Esophagus (tissue), 2 donors: Measurements from ENCODE around the gene FAM13A. TPM values are rescaled to one million over a fixed set of nuclear protein-coding genes. Genes with fewer than 3 reads are reported as not detected.

Source experiments
- H3K27ac ChIP-seq, 2 donors: one replicate each; pipeline ENCODE4 v1.5.1; 2013; ENCODE audit warnings: low read depth in 2 of 2, mild to moderate bottlenecking in 2 of 2, inconsistent platforms in 1 of 2, low read length in 1 of 2, moderate library complexity in 1 of 2
- H3K27me3 ChIP-seq, 2 donors: one replicate each; pipeline ENCODE4 v1.6.1; 2013; ENCODE audit warnings: low read length in 2 of 2, control low read depth in 1 of 2, mild to moderate bottlenecking in 1 of 2; ENCODE audit not compliant: insufficient read depth in 2 of 2, control insufficient read depth in 1 of 2
- H3K36me3 ChIP-seq, 2 donors: one replicate each; pipeline ENCODE4 v1.6.1; 2013; ENCODE audit warnings: low read length in 1 of 2; ENCODE audit not compliant: control insufficient read depth in 2 of 2, insufficient read depth in 2 of 2
- H3K4me1 ChIP-seq, 2 donors: one replicate each; pipeline ENCODE4 v1.6.1; 2013; ENCODE audit warnings: low read length in 1 of 2; ENCODE audit not compliant: control insufficient read depth in 2 of 2, insufficient read depth in 2 of 2
- H3K4me3 ChIP-seq, 2 donors: one replicate each; pipeline ENCODE4 v1.5.1; 2013; ENCODE audit warnings: low read length in 2 of 2, mild to moderate bottlenecking in 2 of 2, low read depth in 1 of 2, moderate library complexity in 1 of 2
- H3K9me3 ChIP-seq, 2 donors: one replicate each; pipeline ENCODE4 v1.6.1; 2013; ENCODE audit warnings: mild to moderate bottlenecking in 2 of 2, low read depth in 1 of 2, low read length in 1 of 2, moderate library complexity in 1 of 2; ENCODE audit not compliant: control insufficient read depth in 2 of 2, insufficient read depth in 1 of 2
- WGBS, 2 donors: extraction: QIAGEN DNeasy Blood & Tissue Kit; methylation state at CpG; one replicate each; pipeline ENCODE4 v1.1.7; 2013; 5-methylcytosine and 5-hydroxymethylcytosine counted together
- polyA plus RNA-seq, 2 donors: library from polyadenylated mRNA; stranded (reverse); fragments of 200-250 nt; gene quantifications; one replicate each; pipeline ENCODE4 v1.2.3, GENCODE V29; 2013
- donor health status: healthy with polysubstance abuse.
- donor health status: Bipolar disorder and iron deficiency.

FAM13A gene
- polyA plus RNA-seq, 2 donors = 2.5 to 2.7 TPM

DNA sequence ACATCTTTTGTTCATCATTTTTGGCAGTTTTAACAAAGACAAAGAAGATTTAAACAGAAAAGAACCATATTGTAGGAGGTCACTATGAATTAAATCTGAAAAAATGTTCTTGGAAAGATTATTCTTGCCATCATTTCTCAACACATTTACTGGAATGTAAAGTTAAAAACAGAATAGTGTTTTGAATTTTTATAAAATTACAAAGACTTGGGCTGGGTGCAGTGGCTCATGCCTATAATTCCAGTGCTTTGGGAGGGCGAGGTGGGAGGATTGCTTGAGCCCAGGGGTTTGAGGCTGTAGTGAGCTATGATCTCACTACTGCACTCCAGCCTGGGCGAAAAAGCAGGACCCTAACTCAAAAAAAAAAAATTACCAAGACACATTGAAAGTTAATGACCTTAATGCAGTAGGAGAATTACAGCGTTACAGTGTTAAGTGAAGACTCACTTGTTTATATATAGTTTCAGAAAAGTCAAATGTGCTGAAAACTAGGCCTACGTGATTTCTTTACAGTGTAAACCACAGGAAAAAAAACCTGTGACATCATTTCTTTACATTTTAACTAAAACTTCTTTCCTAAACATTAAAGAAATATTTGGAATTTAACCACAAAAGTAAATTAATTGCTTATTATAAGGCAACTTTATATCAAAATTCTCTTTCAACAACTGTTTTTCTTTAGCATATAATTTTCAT lies 7.9 kb downstream of the FAM13A start:
- Histone ChIP-seq H3K4me3 (no peak overlapping the region), H3K27ac (no peak overlapping the region), H3K9me3 (no peaks in the 10 kb centered on the region), H3K4me1 (no peaks in the 10 kb centered on the region), H3K36me3 (no peaks in the 10 kb centered on the region), H3K27me3 (no peaks in the 10 kb centered on the region)
- 79 to 80% methylated on average over 4 of the region's 4 CpGs for WGBS, 2 donors

DNA sequence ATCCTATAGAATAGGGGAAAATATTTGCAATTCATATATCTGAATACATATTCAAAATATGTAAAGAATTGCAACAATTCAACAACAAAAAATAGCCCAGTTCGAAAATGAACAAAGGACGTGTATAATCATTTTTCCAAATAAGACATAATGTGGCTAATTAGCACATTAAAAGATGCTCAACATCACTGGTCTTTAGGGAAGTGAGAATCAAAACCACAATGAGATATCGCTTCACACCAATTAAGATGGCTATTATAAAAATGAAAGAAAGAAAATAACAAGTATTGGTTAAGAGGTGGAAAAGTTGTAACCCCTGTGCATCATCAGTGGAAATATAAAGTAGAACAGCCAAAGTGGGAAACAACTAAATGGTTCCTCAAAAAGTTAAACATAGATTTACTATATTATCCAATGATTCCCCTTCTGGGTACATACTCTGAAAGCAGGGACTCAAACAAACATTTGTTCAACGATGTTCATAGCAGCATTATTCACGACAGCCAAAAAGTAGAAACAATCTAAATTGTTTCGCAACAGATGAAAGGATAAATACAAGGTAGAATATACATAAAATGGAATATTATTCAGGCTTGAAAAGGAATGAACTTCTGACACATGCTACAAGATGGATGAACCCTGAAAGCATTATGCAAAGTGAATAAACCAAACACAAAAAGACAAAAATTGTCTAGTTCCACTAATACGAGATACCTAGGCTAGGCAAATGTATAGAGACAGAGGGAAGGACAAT lies 12.7 kb downstream of the FAM13A start:
- no peaks in the 10 kb centered on the region for H3K9me3 ChIP-seq
- 92 to 94% methylated on average over 7 of the region's 7 CpGs for WGBS, 2 donors

DNA sequence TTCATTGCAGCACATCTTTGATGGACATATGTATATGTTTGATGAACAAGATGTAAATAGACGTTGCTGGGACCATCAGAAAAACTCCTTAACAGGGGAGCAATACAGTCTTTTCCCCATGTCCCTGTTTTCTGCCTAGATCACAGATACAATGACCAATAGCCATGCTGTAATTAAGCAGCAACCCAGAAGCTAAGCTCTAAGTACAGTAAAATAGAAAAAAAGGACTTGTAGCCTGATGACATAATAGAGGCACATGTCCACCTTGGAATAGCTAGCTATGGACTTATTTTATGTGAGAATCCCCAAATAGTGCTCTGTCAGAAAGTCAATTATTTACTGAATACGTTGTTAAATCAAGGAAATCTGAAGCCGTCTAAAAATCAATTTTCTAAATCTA lies 14.9 kb downstream of the FAM13A start:
- WGBS, 2 donors = 72 to 82% methylated on average over 3 of the region's 3 CpGs
- Histone ChIP-seq H3K9me3 (no peaks in the 10 kb centered on the region), H3K4me3 (no peak overlapping the region), H3K4me1 (no peaks in the 10 kb centered on the region), H3K27me3 (no peaks in the 10 kb centered on the region), H3K36me3 (no peaks in the 10 kb centered on the region), H3K27ac (no peak overlapping the region)

More for the DNA sequence above, 12.7 kb downstream of the FAM13A start:
- H3K4me3 ChIP-seq = no peak overlapping the region
- no peaks in the 10 kb centered on the region for H3K4me1 ChIP-seq
- no peaks in the 10 kb centered on the region for H3K36me3 ChIP-seq
- H3K27ac ChIP-seq = no peak overlapping the region
- no peaks in the 10 kb centered on the region for H3K27me3 ChIP-seq

DNA sequence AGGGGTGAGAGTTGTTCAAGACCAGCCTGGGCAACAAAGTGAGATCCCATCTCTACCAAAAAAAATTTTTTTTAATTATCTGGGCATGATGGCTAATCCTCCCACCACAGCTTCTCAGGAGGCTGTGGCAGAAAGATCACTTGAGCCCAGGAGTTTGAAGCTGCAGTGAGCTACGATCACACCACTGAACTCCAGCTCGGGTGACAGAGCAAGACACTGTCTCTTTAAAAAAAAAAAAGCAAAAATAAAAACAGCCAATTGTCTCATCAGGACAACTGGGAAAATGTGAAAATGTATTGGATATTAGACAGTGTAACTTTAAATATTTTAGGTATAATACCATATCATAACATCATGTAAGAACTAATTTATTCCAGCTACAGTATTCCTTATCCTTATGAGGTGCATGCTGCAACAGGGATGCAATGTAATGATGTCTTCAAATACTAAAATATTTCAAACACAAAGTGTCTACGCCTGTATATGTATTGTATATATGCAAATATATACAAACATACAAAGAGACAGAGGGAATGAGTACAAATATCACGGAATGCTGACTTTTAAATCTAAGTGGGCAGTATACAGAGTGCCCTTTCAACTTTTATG lies 17.2 kb downstream of the FAM13A start:
- no peak overlapping the region for H3K4me3 ChIP-seq

DNA sequence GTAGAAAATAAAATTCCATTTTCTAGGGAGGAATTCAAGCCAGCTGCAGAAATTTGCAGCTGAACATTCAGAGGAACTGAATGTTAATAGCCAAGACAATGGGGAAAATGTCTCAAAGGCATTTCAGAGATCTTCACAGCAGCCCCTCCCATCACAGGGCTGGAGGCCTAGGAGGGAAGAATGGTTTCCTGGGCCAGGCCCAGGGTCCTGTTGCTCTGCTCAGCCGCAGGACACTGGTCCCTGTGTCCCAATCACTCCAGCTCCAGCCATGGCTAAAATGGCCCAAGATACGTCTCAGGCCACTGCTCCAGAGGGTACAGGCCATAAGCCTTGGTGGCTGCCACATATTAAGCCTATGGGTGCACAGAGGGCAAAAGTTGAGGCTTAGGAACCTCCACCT lies 20.4 kb downstream of the FAM13A start:
- H3K9me3 ChIP-seq = peaks cover 0 to 5% of the 10 kb centered on the region in 2 donors
- no peak overlapping the region for H3K27ac ChIP-seq
- no peaks in the 10 kb centered on the region for H3K36me3 ChIP-seq
- H3K4me3 ChIP-seq = no peak overlapping the region
- no peaks in the 10 kb centered on the region for H3K27me3 ChIP-seq
- WGBS, 2 donors = 93 to 98% methylated on average over 2 of the region's 2 CpGs
- no peaks in the 10 kb centered on the region for H3K4me1 ChIP-seq

More for the DNA sequence above, 17.2 kb downstream of the FAM13A start:
- H3K36me3 ChIP-seq = no peaks in the 10 kb centered on the region
- H3K27ac ChIP-seq = no peak overlapping the region
- peaks cover 0 to 5% of the 10 kb centered on the region in 2 donors for H3K9me3 ChIP-seq
- no peaks in the 10 kb centered on the region for H3K27me3 ChIP-seq
- no peaks in the 10 kb centered on the region for H3K4me1 ChIP-seq
- WGBS, 2 donors = 66 to 79% methylated on average over 4 of the region's 4 CpGs

DNA sequence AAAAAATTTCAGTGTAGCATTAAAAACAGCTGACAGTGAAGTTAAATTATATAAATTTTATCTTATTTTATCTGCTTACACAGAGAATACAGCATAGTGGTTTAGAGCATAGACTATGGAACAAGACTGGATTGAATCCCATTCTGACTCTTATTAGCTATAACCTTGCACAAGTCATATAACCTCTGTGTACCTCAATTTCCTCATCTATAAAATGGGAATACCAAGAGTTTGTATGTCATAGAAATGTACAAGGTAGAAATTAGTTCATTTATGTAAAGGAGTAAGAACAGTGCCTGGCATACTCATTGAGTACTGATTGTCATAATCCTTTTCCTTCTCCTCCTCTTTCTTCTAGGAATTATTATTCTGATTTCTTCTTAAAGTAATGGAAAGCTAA lies 25.7 kb downstream of the FAM13A start:
- Histone ChIP-seq H3K36me3 (no peaks in the 10 kb centered on the region), H3K27me3 (no peaks in the 10 kb centered on the region), H3K4me1 (no peaks in the 10 kb centered on the region), H3K4me3 (no peak overlapping the region), H3K9me3 (no peaks in the 10 kb centered on the region), H3K27ac (no peak overlapping the region)

DNA sequence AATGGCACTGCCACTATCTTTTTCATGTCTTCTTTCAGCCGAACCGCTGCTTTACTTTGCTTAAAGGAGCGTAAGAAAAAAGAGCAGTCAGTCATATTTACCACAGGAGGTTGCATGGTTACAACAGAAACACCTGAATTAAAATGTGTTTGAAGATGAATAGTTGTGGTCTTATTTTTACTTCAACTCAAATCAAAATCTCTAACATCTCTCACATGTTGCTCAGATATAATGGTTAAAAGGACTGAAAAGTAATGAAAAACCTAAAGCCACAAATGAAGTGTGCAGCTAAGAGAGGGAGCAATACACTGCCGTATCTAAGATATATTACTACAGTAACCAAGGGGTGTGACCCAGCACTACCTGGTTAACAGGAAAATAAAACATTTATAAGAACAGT lies 27.4 kb downstream of the FAM13A start:
- no peaks in the 10 kb centered on the region for H3K27me3 ChIP-seq
- no peaks in the 10 kb centered on the region for H3K36me3 ChIP-seq
- no peaks in the 10 kb centered on the region for H3K4me1 ChIP-seq
- H3K4me3 ChIP-seq = no peak overlapping the region
- H3K27ac ChIP-seq = no peak overlapping the region
- H3K9me3 ChIP-seq = no peaks in the 10 kb centered on the region
- WGBS, 2 donors = 78 to 86% methylated on average over 4 of the region's 4 CpGs

DNA sequence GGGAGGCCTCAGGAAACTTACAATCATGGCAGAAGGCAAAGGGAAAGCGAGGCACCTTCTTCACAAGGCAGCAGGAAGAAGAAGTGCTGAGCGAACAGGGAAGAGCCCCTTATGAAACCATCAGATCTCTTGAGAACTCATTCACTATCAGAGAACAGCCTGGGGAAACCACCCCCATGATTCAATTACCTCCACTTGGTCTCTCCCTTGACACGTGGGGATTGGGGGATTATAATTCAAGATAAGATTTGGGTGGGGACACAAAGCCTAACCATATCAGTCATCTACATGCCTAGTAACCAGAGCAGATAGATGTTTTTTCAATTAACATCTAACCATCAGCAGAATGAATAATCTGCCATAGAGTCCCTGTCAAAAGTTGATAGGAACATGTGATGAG lies 30.4 kb downstream of the FAM13A start:
- H3K27me3 ChIP-seq = no peaks in the 10 kb centered on the region
- H3K4me3 ChIP-seq = no peak overlapping the region
- WGBS, 2 donors = 69 to 78% methylated on average over 3 of the region's 3 CpGs
- no peaks in the 10 kb centered on the region for H3K4me1 ChIP-seq
- no peaks in the 10 kb centered on the region for H3K9me3 ChIP-seq
- H3K27ac ChIP-seq = no peak overlapping the region
- H3K36me3 ChIP-seq = no peaks in the 10 kb centered on the region

DNA sequence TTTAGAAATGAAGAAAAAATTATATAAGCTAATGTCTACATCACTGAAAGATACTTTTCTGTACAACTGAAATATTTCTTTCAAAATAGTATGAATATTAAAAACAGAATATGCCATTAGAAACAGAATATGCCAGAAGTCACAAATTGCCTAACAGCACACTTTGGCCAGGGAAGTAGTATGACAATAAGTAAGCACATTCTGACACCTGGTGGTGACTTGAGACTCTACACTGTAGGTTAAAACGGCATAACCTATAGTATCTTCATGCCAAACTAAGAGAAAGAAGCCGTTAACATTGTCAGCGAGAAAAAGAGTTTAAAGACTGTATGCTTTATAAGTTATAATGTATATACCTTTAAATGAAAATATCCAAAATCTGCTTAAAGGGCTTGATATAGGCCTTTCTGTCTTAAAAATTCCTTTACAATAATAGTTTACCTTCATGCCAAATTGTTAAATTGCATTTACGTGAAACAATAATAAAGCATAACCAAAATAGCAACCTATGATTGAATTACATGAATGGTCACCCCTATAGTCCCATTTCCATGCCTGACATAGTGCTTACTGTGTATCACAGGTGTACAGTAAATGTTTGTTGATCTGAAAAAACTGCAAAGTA lies 32.8 kb downstream of the FAM13A start:
- H3K27me3 ChIP-seq = no peaks in the 10 kb centered on the region
- 29% methylated on average over 4 of the region's 4 CpGs for WGBS, 2 donors
- no peaks in the 10 kb centered on the region for H3K36me3 ChIP-seq
- no peak overlapping the region for H3K4me3 ChIP-seq
- H3K27ac ChIP-seq = no peak overlapping the region
- H3K4me1 ChIP-seq = no peaks in the 10 kb centered on the region
- no peaks in the 10 kb centered on the region for H3K9me3 ChIP-seq
